Fibroblast of the aortic adventitia (primary cell): ENCODE results near the gene LMOD2. TPM values are rescaled to one million over a fixed set of nuclear protein-coding genes. Genes with fewer than 3 reads are reported as not detected.
"Not testable (repeated sequence)": the region's sequence is repeated elsewhere in the genome, so short reads cannot be mapped to it uniquely, and the experiment has no call there.

Source experiments
- DNase-seq: peaks from one replicate; pipeline ENCODE4 v3.0.0-alpha.2; 2010; ENCODE audit warnings: low read depth
- H3K4me3 ChIP-seq: 2 replicates; pipeline ENCODE4 v1.5.1; 2011; ENCODE audit warnings: low read depth, mild to moderate bottlenecking, control low read depth, low read length, moderate library complexity
- total RNA-seq: library from RNA; depleted of rRNA; stranded (reverse); fragments of >200 nt; gene quantifications from 2 replicates; pipeline ENCODE4 v1.2.3, GENCODE V29; 2012; ENCODE audit warnings: low replicate concordance
- TF ChIP-seq, protein P1 (sequence below): IDR thresholded peaks from 2 replicates; pipeline ENCODE4 v1.5.1; 2011; ENCODE audit warnings: mild to moderate bottlenecking, low read length, control low read depth, inconsistent platforms; ENCODE audit not compliant: insufficient read depth

The LMOD2 gene
- total RNA-seq, 1 donor: not detected

DNA sequence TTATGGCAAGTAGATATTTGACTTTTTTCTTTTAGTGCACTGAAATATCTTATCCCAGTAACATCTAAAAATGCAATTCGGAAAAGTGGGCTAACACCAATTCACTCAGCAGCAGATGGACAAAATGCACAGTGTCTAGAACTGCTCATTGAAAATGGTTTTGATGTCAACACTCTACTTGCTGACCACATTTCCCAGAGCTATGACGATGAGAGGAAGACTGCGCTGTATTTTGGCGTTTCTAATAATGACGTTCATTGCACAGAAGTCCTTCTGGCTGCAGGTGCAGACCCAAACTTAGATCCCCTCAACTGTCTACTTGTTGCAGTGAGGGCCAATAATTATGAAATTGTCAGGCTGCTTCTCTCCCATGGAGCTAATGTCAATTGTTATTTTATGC, 26.8 kb upstream of the LMOD2 start:
- DNase-seq: no peak
- TF ChIP-seq, protein P1, sequence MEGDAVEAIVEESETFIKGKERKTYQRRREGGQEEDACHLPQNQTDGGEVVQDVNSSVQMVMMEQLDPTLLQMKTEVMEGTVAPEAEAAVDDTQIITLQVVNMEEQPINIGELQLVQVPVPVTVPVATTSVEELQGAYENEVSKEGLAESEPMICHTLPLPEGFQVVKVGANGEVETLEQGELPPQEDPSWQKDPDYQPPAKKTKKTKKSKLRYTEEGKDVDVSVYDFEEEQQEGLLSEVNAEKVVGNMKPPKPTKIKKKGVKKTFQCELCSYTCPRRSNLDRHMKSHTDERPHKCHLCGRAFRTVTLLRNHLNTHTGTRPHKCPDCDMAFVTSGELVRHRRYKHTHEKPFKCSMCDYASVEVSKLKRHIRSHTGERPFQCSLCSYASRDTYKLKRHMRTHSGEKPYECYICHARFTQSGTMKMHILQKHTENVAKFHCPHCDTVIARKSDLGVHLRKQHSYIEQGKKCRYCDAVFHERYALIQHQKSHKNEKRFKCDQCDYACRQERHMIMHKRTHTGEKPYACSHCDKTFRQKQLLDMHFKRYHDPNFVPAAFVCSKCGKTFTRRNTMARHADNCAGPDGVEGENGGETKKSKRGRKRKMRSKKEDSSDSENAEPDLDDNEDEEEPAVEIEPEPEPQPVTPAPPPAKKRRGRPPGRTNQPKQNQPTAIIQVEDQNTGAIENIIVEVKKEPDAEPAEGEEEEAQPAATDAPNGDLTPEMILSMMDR: no peak
- no peak overlapping the region for H3K4me3 ChIP-seq

DNA sequence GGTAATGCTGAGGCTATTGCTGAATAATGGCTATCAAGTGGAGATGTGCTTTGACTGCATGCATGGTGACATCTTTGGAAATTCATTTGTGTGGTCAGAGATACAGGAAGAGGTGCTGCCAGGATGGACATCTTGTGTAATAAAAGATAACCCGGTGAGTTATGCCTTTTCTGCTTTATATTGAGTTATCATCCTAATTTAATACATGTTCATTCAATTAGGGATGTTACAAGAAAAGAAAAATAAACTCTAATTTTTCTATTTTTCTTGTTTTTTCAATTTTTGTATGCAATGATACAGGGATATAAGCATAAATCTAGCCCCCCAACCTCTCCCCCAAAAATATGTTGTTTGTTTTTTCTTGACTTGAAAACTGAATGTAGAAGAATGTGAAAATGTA, 26.4 kb upstream of the LMOD2 start:
- no peak for DNase-seq
- TF ChIP-seq, protein P1: no peak
- H3K4me3 ChIP-seq: no peak overlapping the region

DNA sequence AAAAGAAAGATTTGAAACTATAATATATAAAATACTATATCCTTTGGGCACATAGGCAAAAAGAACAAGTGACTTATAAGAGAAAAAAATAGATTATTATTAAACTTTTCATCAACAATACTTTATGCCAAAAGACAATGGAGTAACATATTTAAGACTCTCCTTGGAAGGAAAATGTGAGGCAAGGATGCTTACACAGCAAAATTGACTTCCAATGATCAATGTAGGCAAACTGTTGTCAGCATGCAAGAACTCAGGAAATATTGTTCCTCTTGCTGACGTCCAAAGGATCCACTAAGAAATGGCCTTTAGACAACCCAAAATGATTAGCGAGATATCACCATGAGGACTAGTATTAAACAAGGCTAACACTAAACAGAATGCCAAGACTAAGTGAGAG, 22.9 kb upstream of the LMOD2 start:
- TF ChIP-seq, protein P1: no peak
- DNase-seq: no peak
- H3K4me3 ChIP-seq: no peak overlapping the region

DNA sequence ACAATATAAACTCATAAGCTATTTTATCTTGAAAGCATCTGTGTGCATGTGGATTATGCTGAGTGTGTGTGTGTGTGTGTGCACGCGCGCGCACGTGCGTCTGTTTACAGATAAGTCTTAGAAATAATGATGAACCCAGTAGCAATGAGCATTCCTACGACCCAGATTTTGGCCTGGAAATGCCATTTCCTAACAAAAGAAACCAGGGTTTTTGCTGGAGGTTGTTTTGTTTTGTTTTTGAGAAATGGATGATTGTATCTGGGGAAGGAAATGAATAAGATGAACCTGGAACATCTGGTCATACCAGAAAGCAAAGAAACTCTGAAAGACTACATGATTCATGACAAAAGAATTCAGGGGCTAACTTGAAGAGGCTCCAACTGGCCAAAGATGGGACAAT, 22.1 kb upstream of the LMOD2 start:
- peak; percentile 88 for DNase-seq

DNA sequence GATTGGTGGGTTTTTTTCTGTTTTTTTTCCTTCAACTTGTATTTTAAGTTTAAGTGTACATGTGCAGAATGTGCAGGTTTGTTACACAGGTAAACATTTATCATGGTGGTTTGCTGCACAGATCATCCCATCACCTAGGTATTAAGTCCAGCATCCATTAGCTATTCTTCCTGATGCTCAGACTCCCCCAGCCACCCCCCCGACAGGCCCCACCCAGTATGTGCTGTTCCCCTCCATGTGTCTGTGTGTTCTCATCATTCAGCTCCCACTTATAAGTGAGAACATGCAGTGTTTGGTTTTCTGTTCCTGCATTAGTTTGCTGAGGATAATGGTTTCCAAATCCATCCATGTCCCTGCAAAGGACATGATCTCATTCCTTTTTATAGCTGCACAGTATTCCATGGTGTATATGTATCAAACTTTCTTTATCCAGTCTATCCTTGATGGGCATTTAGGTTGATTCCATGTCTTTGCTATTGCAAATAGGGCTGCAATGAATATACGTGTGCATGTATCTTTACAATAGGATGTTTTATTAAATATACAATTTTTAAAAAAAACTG, 21.6 kb upstream of the LMOD2 start:
- not testable (repeated sequence) for H3K4me3 ChIP-seq, DNase-seq

More for the DNA sequence above, 22.1 kb upstream of the LMOD2 start:
- TF ChIP-seq, protein P1: no peak
- H3K4me3 ChIP-seq: no peak overlapping the region

DNA sequence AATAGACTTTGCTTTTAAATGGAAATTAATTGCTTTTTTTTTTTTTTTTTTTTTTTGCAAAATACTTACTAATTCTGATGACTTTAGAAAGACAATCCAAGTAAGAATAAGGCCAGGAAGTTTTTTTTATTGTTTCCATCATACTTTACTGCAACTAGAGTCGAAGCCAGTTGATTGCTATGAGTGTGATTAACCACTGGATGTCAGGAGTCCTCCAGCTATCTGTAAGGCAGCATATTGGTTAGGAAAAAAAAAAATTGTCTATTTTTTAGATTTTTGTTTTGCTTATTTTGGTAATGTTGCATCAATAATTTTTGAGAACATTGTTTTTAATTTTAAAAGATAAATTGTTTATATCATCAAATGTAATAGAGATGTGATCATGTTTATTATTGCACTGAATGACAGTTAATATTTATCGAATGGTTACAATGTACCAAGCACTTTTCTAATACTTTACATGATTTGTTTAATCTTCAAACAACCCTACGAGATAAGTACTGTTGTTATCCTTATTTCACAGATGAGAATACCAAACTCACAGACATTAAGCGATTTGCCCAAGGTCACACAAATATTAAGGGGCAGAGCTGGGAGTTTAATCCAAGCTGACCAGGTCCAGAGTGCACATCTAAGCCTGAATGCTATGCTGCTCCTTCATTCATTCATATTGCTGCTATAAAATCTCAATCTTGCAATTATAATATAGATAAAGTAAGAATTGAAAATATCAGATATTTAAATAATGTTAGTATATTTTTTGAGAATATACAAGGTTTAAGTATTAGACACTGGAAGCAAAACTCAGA, 19.9 kb upstream of the LMOD2 start:
- TF ChIP-seq, protein P1: peak; percentile 75
- DNase-seq: peak; percentile 76
- H3K4me3 ChIP-seq: no peak overlapping the region

DNA sequence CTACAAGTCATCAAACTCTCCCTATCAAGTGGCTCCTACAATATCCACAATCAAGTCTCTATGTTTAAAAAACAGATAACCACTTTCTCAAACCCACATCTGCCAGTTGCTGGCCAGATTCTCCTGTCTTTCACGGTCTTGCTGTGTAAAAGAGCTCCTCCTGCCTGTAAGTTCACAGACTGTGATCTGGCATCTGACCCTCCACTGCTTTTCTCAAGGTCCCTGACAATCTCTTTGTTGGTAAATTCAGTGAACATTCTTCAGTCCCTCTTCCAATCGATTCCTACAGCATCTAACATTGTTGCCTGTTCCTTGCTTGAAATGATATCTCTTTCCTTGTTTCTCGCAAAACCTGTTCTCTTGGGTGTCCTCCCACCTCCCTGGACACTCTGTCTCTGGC, 18.5 kb upstream of the LMOD2 start:
- no peak for DNase-seq
- H3K4me3 ChIP-seq: no peak overlapping the region
- TF ChIP-seq, protein P1: no peak
